ENCODE results near the gene MICAL1. TPM values are rescaled to one million over a fixed set of nuclear protein-coding genes. Genes with fewer than 3 reads are reported as not detected.
"Not testable (repeated sequence)": the region's sequence is repeated elsewhere in the genome, so short reads cannot be mapped to it uniquely, and the experiment has no call there.

Gene MICAL1
- total RNA-seq, 1 experiment from 2014 or later, result 11.7 TPM

DNA sequence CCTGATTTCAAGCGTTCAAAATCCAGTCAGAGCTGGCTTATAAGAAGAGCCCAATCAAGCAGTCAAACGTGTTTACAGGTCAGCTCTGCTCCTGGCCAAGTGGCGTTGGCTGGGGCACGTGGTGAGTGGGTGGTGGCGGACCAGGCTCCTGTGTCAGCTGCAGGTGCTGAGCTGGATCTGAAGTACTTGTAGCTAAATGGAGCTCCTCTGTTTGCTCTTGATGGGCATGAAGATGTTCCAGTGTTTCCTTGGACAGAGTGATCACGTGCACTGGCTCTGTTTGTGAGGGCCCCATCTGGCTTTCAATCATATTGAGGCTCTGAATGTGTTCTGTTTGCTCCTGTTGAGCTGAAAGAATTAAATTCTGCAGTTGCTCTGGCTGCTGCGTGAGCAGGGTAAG lies 10.2 kb upstream of the MICAL1 start:
- H3K27me3 Mint-ChIP-seq (ENCODE audit: insufficient read depth, unreplicated experiment), result no peaks in the 10 kb centered on the region
- no peak overlapping the region for H3K4me3 ChIP-seq (ENCODE audit: low read depth, low read length)
- no peaks in the 10 kb centered on the region for H3K27me3 ChIP-seq (replicated peaks; ENCODE audit: control insufficient read depth, insufficient read depth, low read length)
- ChIA-PET CTCF (no interaction called here), POLR2A (no interaction called here)
- H3K4me3 Mint-ChIP-seq (ENCODE audit: unreplicated experiment), result no peak overlapping the region
- no peaks in the 10 kb centered on the region for H3K4me1 ChIP-seq
- TF ChIP-seq, protein P1, sequence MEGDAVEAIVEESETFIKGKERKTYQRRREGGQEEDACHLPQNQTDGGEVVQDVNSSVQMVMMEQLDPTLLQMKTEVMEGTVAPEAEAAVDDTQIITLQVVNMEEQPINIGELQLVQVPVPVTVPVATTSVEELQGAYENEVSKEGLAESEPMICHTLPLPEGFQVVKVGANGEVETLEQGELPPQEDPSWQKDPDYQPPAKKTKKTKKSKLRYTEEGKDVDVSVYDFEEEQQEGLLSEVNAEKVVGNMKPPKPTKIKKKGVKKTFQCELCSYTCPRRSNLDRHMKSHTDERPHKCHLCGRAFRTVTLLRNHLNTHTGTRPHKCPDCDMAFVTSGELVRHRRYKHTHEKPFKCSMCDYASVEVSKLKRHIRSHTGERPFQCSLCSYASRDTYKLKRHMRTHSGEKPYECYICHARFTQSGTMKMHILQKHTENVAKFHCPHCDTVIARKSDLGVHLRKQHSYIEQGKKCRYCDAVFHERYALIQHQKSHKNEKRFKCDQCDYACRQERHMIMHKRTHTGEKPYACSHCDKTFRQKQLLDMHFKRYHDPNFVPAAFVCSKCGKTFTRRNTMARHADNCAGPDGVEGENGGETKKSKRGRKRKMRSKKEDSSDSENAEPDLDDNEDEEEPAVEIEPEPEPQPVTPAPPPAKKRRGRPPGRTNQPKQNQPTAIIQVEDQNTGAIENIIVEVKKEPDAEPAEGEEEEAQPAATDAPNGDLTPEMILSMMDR (IDR thresholded peaks at IDR 0.05; ENCODE audit: insufficient read depth in 1 of 2, low read depth in 1 of 2, low read length in 1 of 2, severe bottlenecking in 1 of 2, unreplicated experiment in 1 of 2), result no peak
- no TSS peak for BruUV-seq (replicated peaks)
- H3K9me3 ChIP-seq, result no peaks in the 10 kb centered on the region
- H3K9me3 Mint-ChIP-seq (ENCODE audit: unreplicated experiment), result no peaks in the 10 kb centered on the region
- peaks cover 60% of the 10 kb centered on the region for H3K36me3 Mint-ChIP-seq (ENCODE audit: insufficient read depth, unreplicated experiment)
- no peak overlapping the region for H3K27ac Mint-ChIP-seq (ENCODE audit: unreplicated experiment)
- no peaks in the 10 kb centered on the region for H3K4me1 Mint-ChIP-seq (ENCODE audit: low read depth, unreplicated experiment)
- intact Hi-C loops (cut with micrococcal nuclease; ENCODE audit: unreplicated experiment), result no loop called here
- H3K36me3 ChIP-seq (ENCODE audit: control insufficient read depth, insufficient read depth, low read length), result peaks cover 5% of the 10 kb centered on the region; the same call in 1 of the 2 replicates
- no peak for DNase-seq

GRCh38 chr6:109461733-109462526 lies 6.4 kb upstream of the MICAL1 start:
- Histone ChIP-seq H3K4me3 (ENCODE audit: low read depth, low read length) (no peak overlapping the region), H3K9me3 (no peaks in the 10 kb centered on the region), H3K36me3 (ENCODE audit: control insufficient read depth, insufficient read depth, low read length) (peaks cover 4% of the 10 kb centered on the region; the same call in 1 of the 2 replicates), H3K4me1 (0 out of 2 replicates have a peak, but pooled peaks cover under 1% of the 10 kb centered on the region), H3K27me3 (replicated peaks; ENCODE audit: control insufficient read depth, insufficient read depth, low read length) (no peaks in the 10 kb centered on the region)
- Mint-ChIP-seq H3K27me3 (ENCODE audit: insufficient read depth, unreplicated experiment) (no peaks in the 10 kb centered on the region), H3K36me3 (ENCODE audit: insufficient read depth, unreplicated experiment) (peaks cover 47% of the 10 kb centered on the region), H3K4me3 (ENCODE audit: unreplicated experiment) (no peak overlapping the region), H3K27ac (ENCODE audit: unreplicated experiment) (no peak overlapping the region), H3K4me1 (ENCODE audit: low read depth, unreplicated experiment) (no peaks in the 10 kb centered on the region), H3K9me3 (ENCODE audit: unreplicated experiment) (no peaks in the 10 kb centered on the region)
- TF ChIP-seq, protein P1 (IDR thresholded peaks at IDR 0.05; ENCODE audit: insufficient read depth in 1 of 2, low read depth in 1 of 2, low read length in 1 of 2, severe bottlenecking in 1 of 2, unreplicated experiment in 1 of 2), result no peak
- intact Hi-C loops (cut with micrococcal nuclease; ENCODE audit: unreplicated experiment), result no loop called here
- BruUV-seq (replicated peaks), result no TSS peak
- CTCF ChIA-PET, result no interaction called here
- POLR2A ChIA-PET, result no interaction called here
- DNase-seq, result no peak

- H3K27ac Mint-ChIP-seq (ENCODE audit: unreplicated experiment); CTCF ChIA-PET; H3K27me3 ChIP-seq (replicated peaks; ENCODE audit: control insufficient read depth, insufficient read depth, low read length); H3K4me1 Mint-ChIP-seq (ENCODE audit: low read depth, unreplicated experiment); H3K4me3 Mint-ChIP-seq (ENCODE audit: unreplicated experiment); H3K36me3 ChIP-seq (ENCODE audit: control insufficient read depth, insufficient read depth, low read length); intact Hi-C loops (cut with micrococcal nuclease; ENCODE audit: unreplicated experiment); H3K4me3 ChIP-seq (ENCODE audit: low read depth, low read length); H3K27me3 Mint-ChIP-seq (ENCODE audit: insufficient read depth, unreplicated experiment); H3K4me1 ChIP-seq; POLR2A ChIA-PET; BruUV-seq (replicated peaks); H3K9me3 Mint-ChIP-seq (ENCODE audit: unreplicated experiment); H3K9me3 ChIP-seq; DNase-seq: not testable (repeated sequence)
- H3K36me3 Mint-ChIP-seq (ENCODE audit: insufficient read depth, unreplicated experiment), result peaks cover 40% of the 10 kb centered on the region
These were observed 5.6 kb upstream of the MICAL1 start for GRCh38 chr6:109461205-109461604.
